Measurements from ENCODE around the gene SIGLEC9. TPM values are rescaled to one million over a fixed set of nuclear protein-coding genes. Genes with fewer than 3 reads are reported as not detected.
"Not testable (repeated sequence)": the region's sequence is repeated elsewhere in the genome, so short reads cannot be mapped to it uniquely, and the experiment has no call there.

The SIGLEC9 gene
- total RNA-seq, 1 donor from 2014 or later: 0.85 TPM

GRCh38 chr19:51163257-51163656 lies 38.6 kb downstream of the SIGLEC9 start:
- Histone ChIP-seq H3K9me3 (no peaks in the 10 kb centered on the region), H3K27ac (no peak overlapping the region), H3K4me3 (no peak overlapping the region), H3K36me3 (no peaks in the 10 kb centered on the region), H3K4me1 (no peaks in the 10 kb centered on the region), H3K27me3 (no peaks in the 10 kb centered on the region)
- no peak for TF ChIP-seq CTCF (IDR thresholded peaks at IDR 0.05)
- no peak for DNase-seq (ENCODE audit: low spot score in 2 of 2)
- intact Hi-C loops (cut with DNase I): no loop called here

GRCh38 chr19:51164215-51164614 lies 39.5 kb downstream of the SIGLEC9 start:
- DNase-seq (ENCODE audit: low spot score in 2 of 2): no peak
- intact Hi-C loops (cut with DNase I): no loop called here
- Histone ChIP-seq H3K36me3 (no peaks in the 10 kb centered on the region), H3K9me3 (no peaks in the 10 kb centered on the region), H3K4me1 (no peaks in the 10 kb centered on the region), H3K27ac (no peak overlapping the region), H3K27me3 (no peaks in the 10 kb centered on the region), H3K4me3 (no peak overlapping the region)
- no peak for TF ChIP-seq CTCF (IDR thresholded peaks at IDR 0.05)

- Histone ChIP-seq H3K4me1 (no peaks in the 10 kb centered on the region), H3K27me3 (no peaks in the 10 kb centered on the region), H3K9me3 (no peaks in the 10 kb centered on the region), H3K36me3 (no peaks in the 10 kb centered on the region), H3K4me3 (no peak overlapping the region), H3K27ac (no peak overlapping the region)
- TF ChIP-seq CTCF (IDR thresholded peaks at IDR 0.05): no peak
- intact Hi-C loops (cut with DNase I): no loop called here
- no peak for DNase-seq (ENCODE audit: low spot score in 2 of 2)
Observed at GRCh38 chr19:51166846-51167490, 42.3 kb downstream of the SIGLEC9 start.

- Histone ChIP-seq H3K4me3 (no peak overlapping the region), H3K27ac (no peak overlapping the region), H3K27me3 (no peaks in the 10 kb centered on the region), H3K4me1 (no peaks in the 10 kb centered on the region), H3K9me3 (no peaks in the 10 kb centered on the region), H3K36me3 (no peaks in the 10 kb centered on the region)
- intact Hi-C loops (cut with DNase I): no loop called here
- no peak for TF ChIP-seq CTCF (IDR thresholded peaks at IDR 0.05)
- DNase-seq (ENCODE audit: low spot score in 2 of 2): no peak
Observed at GRCh38 chr19:51168564-51169282, 44.0 kb downstream of the SIGLEC9 start.

- H3K4me1 ChIP-seq; H3K27me3 ChIP-seq; intact Hi-C loops (cut with DNase I); H3K36me3 ChIP-seq; H3K4me3 ChIP-seq; H3K9me3 ChIP-seq; H3K27ac ChIP-seq: not testable (repeated sequence)
- peak in 1 of 2 donors; percentile 79 for DNase-seq (ENCODE audit: low spot score in 2 of 2)
- TF ChIP-seq CTCF (IDR thresholded peaks at IDR 0.05): peak; percentile 33 to 77 (median 71)
Observed at GRCh38 chr19:51169283-51169918, 44.7 kb downstream of the SIGLEC9 start.

All from ascending aorta (tissue), 2 donors.